ENCODE measurements around the gene RFTN1.

The RFTN1 gene

GRCh38 chr3:16273867-16274266 is 239.6 kb downstream of the RFTN1 start:
- no peak for DNase-seq (ENCODE audit: low spot score)

DNA sequence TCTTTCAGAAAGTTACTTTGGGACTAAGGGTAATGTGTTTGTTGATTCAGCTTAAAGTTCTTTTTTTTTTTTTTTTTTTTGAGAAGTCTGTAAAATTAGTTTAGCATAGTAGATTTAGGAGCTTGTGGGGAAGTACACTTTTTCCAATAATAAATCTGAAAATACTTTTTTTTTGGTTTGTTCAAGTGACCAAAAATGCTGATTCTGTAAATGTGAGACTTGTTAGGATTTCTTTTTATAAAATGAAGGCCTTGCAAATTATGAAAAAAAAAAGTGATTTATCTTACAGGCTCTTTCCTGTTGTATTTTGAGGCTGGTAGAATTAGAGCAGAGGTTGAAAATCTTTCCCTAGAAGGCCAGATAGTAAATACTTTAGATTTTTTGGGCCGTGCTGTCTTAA is 240.9 kb downstream of the RFTN1 start:
- no peak for DNase-seq (ENCODE audit: low spot score)

DNA sequence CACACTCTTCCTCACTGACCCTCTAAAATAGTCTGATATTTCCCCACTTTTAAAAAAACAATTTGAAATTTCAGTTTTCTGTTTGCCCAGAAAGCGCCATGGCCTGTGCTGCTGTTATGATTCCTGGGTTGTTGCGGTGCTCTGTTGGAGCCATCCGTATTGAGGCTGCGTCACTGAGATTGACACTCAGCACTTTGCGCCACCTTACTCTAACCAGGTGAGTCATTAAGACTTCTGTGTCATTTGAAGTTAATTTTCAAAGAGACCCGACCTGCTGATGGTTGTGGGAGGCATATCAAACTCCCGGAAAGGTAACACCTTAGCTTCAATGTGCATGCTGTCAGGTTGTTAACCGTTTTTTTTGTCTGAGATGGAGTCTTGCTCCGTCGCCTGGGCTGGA is 242.6 kb downstream of the RFTN1 start:
- no peak for DNase-seq (ENCODE audit: low spot score)

- DNase-seq (ENCODE audit: low spot score), result no peak
These were observed 246.8 kb downstream of the RFTN1 start for GRCh38 chr3:16266714-16267113.
